CD4-positive, alpha-beta T cell treated with Interleukin-4 for 1 hour (primary cell): ENCODE measurements around the gene GJB6.
"Not testable (repeated sequence)": the region's sequence is repeated elsewhere in the genome, so short reads cannot be mapped to it uniquely, and the experiment has no call there.

Source experiments
- DNase-seq, 2 donors: peaks; one replicate each; pipeline ENCODE4 v3.0.0-alpha.2; 2020 to 2022

Gene GJB6

DNA sequence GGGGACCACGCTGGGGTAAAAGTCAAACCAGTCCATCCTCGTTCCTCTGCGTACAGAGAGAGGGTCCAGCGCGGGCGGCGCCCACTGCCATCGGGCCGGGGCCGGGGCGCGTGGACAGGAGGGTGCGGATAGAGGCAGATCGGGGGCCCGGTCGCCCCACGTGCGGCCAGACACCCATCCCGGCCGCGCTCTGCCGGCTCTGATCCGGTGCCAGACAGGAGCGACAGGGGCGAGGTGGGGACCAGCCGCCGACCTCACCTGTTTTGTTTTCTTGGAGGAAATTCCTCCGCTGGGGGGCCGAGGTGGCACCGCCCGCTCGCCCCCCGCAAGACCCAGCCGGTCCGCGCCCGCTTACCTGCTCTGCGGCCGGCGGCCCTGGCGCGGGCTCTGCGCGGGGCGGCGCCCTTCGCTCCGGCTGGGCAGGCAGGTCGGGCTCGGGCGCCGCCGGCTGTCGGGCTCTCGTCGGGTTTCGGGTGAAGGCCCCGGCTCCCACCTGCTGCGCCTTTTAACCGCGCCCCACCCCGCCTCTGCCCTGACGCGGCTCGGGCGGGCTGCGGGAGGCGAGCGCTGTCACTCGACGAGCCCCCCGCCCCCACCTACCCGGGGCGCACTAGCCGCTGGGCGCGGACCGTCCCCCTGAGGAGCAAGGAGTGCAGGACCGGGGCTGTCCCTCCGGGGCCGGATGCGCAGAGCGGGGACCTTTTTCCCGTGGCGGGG is at the start of gene GJB6:
GJB6 (minus strand) TSS at position 481 of the 717 bp plus-strand sequence. CDS start 8,839 bp downstream, outside the sequence.
- peak in 1 of 2 donors; percentile 14 for DNase-seq

DNA sequence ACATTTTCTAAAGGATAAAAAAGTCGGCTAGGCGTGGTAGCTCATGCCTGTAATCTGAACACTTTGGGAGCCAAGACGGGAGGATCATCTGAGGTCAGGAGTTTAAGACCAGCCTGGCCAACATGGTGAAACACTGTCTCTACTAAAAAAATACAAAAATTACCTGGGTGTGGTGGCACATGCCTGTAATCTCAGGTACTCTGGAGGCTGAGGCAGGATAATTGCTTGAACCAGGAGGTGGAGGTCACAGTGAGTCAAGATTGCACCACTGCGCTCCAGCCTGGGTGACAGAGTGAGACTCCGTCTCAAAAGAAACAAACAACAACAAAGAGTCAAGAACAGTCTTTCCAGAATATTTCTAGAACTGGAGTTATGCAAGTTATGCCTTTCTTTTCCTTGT is 44.8 kb upstream of the GJB6 start:
- DNase-seq = not testable (repeated sequence)

DNA sequence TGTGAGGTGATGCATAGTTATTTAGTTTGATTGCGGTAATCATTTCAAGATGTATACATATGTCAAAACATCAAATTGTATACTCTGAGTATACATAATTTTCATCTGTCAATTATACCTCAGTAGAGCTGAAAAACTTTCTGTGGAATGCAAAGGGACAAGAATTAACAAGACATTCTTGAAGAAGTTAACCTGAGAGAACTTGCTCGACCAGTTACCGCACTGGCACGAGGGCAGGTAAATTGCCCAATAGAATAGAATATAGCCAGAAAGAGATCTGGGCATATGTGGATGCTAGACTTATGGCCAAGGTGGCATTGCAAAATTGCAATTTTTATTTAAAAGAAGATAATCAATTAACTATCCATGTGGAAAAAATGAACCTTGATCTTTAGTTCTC is 42.3 kb upstream of the GJB6 start:
- DNase-seq = no peak

DNA sequence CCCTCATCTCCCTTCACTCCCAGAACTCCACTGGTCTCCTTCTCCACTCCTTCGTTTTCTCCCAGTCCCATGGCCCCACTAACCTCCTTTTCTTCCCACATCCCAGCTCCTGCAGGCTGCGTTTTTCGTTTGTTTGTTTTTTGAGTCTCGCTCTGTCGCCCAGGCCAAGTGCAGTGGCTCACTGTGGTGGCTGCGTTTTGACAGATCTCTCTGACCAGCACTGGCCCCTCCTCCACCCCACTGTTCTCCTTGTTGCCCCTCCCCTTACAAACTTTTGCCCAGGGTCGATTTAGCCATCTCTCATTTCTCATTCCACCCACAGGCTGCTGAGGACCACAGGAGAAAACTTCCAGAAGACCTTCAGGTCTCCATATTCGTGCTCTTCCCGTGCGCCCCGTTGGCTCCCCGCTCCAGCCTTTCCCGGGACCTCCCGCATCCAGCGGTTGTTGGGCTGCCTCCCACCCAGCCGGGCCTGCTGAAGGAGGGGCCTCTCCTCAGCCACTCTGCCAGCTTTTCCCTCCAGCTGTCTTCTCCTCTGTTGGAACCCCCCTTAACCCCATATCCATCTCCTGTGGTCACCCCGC is 40.6 kb upstream of the GJB6 start:
- DNase-seq = no peak

DNA sequence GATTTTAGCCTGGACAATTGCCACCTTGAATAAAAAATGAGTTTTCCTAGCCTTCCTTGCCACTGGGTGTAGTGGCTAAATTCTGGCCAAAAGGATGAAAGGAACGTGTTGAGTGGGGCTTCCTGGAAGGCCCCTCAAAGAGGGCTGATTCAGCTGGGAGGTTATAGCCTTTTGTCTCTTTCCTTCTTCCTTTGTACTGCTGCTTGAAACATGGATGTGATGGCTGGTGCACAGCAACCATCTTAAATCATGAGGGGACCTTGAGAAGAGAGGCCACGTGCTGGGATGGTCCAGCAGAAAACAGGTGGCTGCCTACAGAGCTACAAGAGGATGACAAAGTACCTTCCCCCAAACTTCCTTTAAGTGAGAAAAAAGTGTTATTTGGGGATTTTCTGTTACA is 40.0 kb upstream of the GJB6 start:
- DNase-seq = no peak

DNA sequence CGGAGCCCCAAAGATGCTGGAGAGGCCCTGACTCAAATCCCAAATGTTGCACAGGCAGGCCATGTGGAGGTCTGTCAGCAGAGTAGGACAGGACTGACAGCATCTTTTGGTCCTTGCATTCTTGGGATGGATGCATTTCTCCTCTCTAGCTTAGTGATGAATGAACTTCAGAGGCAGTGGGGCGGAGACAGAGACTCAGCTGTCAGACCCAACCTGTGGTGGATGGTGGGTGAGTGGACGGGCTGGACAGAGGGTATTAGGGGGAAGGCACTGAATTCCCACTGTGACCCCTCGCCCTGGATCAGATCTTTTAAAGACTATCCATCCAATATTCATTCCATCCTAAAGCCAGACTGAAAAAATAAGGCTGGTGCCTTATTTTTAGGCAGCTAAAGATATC is 39.3 kb upstream of the GJB6 start:
- DNase-seq = no peak

DNA sequence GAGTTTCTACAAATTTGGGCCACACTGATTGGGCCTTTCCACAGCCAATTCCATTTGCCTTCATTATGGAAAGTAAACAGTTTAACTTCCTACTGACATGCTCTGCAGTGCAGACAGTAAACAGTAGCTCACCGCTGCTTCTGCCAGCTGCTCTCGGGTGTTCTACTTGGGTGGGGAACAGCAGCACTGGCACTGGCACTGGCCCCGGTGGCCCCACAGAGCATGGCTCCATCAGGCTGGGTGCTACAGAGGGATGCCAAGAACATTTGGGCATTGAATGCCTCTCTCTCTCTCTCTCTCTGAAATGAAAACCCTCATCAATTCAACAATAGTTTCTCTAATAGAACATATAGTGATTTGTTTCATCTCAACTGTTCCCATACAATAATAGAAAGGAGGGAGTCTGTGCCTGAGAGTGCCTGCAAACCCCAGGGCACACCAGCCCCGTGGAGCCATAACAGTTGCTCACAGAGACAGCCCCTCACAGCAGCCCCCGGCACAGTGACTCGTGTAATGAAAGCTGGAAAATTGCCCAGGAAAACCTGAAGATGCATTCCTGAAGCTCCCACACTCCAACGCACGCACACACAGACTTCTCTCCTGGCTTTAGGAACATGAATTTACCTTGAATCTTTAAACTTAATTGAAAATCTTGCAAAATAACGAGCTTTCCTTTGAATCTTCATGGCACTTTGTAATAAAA is 38.2 kb upstream of the GJB6 start:
- no peak for DNase-seq

DNA sequence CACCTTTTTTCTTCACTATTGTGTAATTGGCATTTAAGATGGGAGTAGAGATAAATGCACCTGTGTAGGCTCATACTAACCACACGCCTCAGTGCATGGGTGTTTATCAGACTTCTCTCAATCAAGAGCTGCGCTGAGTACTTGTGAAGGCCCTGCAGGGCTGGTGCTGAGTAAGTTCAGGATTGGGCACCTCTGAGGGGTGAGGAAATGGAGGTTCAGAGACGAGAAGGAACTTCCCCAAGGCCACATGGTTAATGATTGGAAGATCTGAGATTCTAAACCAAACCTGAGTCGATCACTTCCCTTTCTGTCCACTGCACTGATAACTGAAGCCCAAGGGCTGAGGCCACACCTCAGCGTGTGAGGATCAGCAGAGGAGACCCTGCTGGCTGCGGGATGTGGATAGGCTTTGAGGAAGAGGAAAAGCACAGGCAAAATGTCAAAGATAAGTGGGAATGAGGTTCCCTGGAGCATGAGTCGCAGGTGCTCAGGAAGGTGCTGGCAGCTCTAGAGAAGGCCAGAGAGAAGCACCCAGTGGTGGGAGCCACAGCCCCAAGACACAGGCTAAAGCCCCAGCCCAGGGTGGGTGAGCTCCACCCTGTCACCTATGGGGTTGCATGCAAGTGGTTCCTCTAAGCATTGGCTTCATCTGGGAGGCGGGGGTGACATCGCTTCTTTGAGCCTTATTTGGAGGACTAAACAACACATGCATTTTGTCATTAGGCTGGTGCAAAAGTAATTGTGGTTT is 32.3 kb upstream of the GJB6 start:
- DNase-seq = no peak

DNA sequence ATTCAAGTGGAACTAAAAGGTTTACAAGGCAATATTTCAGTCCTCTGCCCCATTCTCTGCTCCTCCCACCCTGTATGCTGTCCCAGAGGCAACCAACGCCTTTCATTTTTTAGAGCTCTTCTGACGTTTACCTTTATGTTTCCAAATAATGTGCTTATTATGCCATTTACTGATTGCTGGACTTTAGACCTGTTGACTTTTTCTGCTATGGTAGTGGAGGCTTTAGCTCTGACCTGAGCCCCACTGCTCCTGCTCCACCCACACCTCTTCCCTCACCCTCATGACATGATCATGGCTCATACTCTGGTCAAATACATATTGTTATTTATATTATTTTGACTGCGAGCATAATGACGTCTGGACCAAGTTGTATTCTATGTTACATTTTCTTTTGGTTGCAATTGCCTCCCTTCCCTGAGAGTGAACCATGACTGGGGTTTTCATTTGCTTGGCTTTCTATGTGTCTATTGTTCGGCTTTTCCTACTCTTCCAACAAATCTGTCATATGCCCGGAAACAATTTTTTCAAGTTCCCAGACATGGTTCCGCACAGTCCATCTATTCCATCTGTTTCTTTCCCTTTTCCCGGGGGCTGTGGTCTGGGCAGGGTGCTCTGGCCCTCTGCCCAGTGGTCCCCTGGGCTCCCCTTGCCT is 31.4 kb upstream of the GJB6 start:
- no peak for DNase-seq

DNA sequence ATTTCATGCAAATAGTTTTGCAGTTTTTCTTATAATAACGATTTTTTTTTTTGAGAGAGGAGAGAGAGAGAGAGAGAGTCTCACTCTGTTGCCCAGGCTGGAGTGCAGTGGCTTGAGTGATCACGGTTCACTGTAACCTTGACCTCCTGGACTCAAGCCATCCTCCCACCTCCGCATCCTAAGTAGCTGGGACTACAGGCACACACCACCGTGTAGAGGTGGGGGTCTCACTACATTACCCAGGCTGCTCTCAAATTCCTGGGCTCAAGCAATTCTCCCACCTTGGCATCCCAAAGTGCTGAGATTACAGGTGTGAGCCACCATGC is 26.8 kb upstream of the GJB6 start:
- DNase-seq = no peak

DNA sequence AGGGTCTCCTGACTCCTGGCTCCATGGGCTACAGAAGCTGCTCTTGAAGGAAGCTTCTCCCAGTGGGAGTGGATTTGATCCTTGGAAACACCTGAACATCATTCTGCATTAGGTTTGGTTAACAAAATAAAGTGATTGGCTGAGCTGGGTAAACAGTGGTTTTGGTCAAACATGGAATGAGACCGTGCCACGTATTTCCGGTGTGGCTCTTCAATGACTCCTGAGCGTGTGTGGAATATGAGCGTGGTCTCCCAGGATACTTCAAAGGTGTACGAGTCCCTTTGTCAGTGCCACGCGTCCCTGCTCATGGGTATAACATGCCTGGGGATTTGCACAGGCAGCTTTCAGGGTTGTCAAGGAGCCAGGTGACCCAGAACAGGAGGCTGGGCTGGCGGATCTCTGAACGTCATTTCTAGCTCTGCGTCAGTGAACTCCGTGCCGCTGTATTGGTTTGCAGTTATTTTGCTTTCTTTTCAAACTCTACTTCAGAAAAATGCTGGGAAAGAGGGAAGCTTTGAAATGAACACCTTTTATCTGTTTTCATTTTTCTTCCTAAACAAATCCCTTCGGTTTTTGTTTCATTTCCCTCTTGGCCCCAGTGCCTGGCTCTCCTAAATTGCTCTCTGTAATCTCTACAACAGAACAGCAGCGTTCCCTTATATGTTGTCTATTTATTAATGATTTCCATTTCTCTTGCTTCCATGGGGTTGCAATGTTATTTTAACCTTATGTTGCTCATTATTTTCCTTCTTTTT is 26.3 kb upstream of the GJB6 start:
- no peak for DNase-seq

DNA sequence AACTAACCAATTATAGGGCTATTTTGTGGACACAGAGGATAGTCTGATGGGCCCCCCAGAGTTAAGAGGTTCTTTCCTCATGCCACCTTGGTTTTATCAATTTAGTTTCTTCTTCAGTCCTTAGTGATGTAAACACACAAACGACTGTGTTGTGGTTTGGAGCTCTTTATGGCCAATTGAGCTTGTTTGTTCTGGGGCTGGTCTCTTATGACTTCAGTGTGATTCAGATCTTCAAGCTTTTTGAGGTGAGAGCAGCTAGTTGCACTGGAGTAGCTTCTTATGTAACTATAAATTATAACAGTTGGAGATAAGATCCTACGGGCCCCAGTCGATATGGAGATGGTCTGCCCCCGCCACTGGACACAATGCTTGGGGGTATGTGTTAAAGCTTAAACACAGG is 22.0 kb upstream of the GJB6 start:
- DNase-seq = no peak

DNA sequence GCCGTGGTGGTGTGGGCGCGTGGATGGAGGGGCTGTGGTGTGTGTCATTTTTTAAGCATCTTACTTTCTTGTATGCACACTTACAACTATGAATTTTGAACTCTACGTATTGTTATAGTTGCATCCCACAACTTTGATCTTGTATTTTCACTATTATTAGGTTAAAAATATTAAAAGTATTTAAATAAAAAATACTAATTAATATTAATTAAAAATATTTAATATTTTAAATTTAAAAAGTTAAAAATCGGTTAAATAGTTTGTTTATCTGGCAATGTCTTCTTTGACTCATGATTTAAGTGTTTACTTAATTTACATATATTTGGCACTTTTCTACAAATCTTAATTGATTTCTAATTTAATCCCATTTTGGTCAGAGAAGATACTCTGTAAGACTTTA is 17.8 kb upstream of the GJB6 start:
- DNase-seq = no peak

DNA sequence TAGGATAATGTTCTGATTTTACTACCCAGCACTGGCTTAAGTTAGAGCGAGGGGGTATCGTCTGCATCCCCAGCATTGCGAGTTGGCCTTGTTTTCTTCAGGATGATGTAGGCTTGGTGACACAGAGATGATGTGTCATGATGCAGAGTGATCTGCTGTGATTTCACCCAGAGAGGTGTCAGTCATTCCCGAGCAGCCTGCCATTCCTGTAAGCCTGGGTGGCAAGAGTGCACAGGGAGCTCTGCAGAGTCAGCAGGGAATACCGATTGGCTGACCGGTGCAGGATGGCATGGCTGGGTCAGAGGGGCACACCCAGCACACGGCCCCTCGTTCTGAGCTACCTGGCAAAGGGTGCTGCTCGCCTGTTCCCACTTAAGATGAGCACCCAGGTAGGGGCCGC is 15.8 kb upstream of the GJB6 start:
- no peak for DNase-seq

DNA sequence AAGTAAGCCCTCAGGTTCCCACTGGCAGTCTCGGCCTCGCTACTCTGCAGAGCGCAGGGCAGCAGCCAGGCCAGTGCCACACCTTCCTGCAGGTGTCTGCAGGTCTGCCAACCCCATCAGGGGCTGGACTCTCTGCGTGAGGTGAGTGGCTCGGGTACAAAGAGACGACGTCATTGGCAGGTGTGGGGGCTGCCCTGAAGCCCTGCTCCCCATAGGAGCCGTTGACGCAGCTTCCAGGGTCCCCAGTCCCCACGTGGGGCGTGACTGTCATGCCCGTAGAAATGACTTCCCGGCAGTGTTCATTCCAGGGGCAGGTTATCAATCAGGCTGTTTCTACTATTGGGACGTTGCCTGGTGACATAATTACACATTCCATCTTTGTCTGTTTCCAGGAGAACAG is 15.3 kb upstream of the GJB6 start:
- no peak for DNase-seq

DNA sequence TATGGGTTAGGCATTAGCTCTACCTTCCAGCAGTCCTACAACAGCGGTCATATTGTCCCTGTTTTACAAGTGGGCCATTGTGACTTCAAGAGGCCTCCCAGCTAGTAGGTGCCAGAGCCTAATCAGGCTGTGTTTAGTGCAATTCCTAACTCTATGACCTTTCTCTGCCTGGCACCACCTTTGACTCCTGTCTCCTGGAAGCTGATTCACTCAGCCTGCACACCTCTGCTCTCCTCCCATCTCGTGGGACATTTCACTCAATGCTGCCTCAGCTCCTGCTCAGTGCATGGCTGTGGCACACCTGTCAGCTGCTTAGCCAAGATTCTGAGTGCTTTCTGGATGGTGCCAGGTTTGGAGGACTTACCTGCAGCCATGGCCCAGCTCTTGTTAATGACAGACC is 9.5 kb upstream of the GJB6 start:
- DNase-seq = no peak

DNA sequence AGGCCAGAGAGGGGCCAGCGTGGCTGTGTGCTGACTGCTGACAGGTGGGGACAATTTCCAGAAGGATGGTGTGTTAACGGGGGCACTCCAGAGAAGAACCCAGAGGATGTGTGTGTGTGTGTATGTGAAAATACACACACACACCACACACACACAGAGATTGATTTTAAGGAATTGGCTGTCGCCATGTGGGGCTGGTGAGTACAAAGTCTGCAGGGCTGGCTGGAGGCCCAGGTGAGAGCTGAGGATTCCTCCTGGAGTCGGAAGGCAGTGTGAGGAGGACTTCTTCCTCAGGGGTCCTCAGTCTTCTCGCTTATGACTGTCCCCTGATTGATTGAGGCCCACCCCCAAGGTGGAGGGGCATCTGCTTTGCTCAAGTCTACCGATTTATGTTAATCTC is 7.6 kb upstream of the GJB6 start:
- no peak for DNase-seq

DNA sequence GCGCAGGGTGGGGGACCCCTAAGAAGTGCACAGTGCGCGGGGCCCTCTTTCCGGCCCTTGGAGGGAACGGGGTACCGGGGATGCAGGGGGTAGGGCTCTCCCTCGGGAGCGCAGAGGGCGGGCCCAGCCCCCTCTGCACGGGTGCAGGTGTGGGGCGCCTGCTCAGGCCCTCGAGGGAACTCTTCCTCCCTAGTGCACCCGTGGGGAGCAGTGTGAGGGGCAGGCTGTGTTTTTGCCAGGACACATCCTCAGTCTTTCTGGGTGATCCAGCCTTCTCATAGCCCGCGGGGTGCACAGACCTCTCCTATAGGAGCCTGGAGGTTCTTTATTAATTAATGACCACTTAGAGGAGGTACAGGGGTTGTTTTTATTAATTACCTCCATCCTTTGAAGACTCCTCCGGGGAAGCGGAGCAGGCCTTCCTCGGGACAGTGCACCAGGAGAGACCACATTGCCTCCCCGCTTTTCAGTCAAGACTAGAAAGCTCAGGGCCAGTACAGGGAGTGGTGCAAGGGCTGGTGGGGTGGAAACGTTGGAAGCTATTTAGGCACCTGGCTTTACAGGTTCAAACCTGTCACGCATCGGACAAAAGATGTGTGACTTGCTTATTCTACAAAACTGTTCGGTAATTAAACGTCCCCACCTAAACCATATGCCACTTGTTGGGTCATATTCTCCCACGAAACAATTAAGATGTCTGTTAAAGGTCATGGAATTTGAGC is 598 bp upstream of the GJB6 start:
- DNase-seq = no peak

DNA sequence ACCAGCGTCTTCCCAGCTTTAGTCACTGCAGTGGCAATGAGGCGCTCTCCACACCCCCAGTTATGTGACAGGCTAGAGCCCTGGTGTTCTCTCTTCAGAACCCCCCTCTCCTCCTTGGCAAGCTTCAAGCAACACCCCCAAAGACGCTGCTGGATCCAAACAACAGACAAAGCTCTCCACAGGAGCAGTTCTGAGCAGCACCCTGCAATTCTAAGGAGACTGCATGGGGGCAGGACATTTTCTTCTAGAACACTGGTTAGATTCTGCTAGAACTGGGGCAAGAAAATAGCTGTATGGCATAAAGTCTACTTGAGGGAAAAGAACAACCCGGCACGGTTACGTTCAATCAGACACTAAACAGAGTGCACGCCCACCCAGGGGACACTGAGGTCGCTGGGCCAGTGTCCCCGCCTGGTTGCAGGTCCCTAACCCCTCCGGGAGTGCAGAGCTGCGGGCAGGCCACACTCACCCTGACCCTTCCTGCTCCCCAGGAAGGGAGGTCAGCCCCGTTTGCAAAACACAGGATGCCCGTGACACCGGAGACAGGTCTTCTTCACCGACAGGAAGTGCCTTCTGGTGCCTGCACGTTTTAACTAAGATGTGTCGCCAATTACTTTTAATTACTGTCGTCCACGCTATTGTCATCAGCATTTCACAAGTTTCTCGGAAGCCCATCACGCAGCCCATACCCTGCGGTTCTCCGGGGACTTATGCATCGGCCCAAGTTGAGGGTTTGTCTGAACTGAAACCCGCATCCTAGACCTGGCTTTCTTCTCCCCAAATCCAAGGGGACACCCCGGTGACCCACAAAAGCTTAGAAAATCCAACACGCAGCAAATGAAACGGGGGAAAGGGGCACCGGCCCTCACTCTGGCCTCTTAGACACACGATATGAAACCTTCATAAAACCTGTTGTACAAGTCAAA is 943 bp downstream of the GJB6 start:
- DNase-seq = peak in 1 of 2 donors; percentile 19

DNA sequence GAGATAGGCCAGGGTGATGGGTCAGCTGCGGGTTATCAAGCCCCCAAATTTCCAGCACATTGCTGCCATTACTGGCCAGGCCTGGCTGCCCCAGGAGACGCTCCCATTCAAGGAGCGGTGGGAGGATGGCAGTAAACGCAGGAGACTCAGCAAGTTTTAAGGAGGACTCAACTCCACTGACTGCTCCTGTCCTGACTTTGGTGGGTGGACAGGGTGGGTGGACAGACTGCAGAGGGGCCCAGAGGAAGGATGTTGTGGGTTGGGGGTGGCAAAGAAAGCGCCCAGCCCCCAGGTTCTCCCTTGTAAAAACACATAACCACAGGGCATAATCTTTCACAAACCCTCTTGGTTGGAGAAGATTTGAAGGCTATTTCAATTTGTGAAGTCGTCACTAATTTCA is 4.4 kb downstream of the GJB6 start:
- no peak for DNase-seq

DNA sequence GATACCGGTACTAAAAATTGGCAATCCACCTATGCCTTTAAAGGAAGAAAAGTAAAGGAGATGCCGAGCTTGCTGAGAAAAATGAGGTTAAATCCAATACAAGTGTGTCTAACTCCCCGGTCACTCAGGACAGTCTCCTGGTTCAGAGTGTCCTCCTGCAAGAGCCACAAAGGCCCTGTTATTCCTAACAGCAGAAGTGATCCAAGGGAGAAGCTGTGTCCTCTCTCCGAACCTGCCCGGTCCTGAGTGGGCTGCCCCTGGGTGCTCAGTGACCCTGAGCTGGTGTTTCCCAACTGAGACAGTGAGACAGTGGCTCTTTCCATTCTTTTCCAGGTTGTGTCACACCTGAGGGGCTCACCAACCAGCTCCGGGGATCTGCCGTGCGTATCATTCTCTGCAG is 4.8 kb downstream of the GJB6 start:
- DNase-seq = no peak
